ENCODE measurements around the gene NEK1. TPM values are rescaled to one million over a fixed set of nuclear protein-coding genes. Genes with fewer than 3 reads are reported as not detected.
"Not testable (repeated sequence)": the region's sequence is repeated elsewhere in the genome, so short reads cannot be mapped to it uniquely, and the experiment has no call there.

The NEK1 gene
- total and polyA plus RNA-seq, 8 donors, result 2.1 to 8.3 (median 4.1) TPM

- intact Hi-C loops (cut with DNase I), result no loop called here
- Histone ChIP-seq H3K4me3 (no peak overlapping the region), H3K36me3 (no peaks in the 10 kb centered on the region), H3K4me1 (no peaks in the 10 kb centered on the region), H3K27me3 (no peaks in the 10 kb centered on the region), H3K9me3 (no peaks in the 10 kb centered on the region), H3K27ac (no peak overlapping the region)
- FAIRE-seq, result no peak
- no peak for ATAC-seq
- no peak for DNase-seq
- TF ChIP-seq CTCF (IDR thresholded peaks at IDR 0.05), result no peak
Observed at GRCh38 chr4:169458575-169458974, 153.8 kb downstream of the NEK1 start.

GRCh38 chr4:169452644-169453043 lies 159.7 kb downstream of the NEK1 start:
- H3K27me3 ChIP-seq; DNase-seq; H3K27ac ChIP-seq; H3K36me3 ChIP-seq; ATAC-seq; H3K9me3 ChIP-seq; H3K4me3 ChIP-seq; intact Hi-C loops (cut with DNase I); H3K4me1 ChIP-seq; FAIRE-seq: not testable (repeated sequence)
- WGBS, 2 donors, result 85 to 86% methylated on average over 1 of the region's 1 CpG

- ATAC-seq; H3K9me3 ChIP-seq; DNase-seq; H3K27me3 ChIP-seq; intact Hi-C loops (cut with DNase I); H3K27ac ChIP-seq; H3K4me3 ChIP-seq; FAIRE-seq; H3K4me1 ChIP-seq; H3K36me3 ChIP-seq: not testable (repeated sequence)
- 91 to 94% methylated on average over 10 of the region's 10 CpGs for WGBS, 2 donors
Observed at GRCh38 chr4:169448935-169449334, 163.4 kb downstream of the NEK1 start.

GRCh38 chr4:169446824-169447223 lies 165.6 kb downstream of the NEK1 start:
- no peak for TF ChIP-seq CTCF (IDR thresholded peaks at IDR 0.05)
- Histone ChIP-seq H3K4me3 (no peak overlapping the region), H3K27me3 (no peaks in the 10 kb centered on the region), H3K27ac (no peak overlapping the region), H3K9me3 (peaks cover 0 to 6% (median 0%) of the 10 kb centered on the region in 4 donors), H3K36me3 (no peaks in the 10 kb centered on the region), H3K4me1 (no peaks in the 10 kb centered on the region)
- no peak for DNase-seq
- no peak for FAIRE-seq
- 95 to 96% methylated on average over 4 of the region's 4 CpGs for WGBS, 2 donors
- intact Hi-C loops (cut with DNase I), result no loop called here
- no peak for ATAC-seq

- H3K4me3 ChIP-seq, result no peak overlapping the region
- no peak overlapping the region for H3K27ac ChIP-seq
- FAIRE-seq, result no peak
- no peak for DNase-seq
- peaks cover 9 to 15% (median 11%) of the 10 kb centered on the region in 3 donors for H3K4me1 ChIP-seq
- peaks cover 0 to 6% (median 0%) of the 10 kb centered on the region in 4 donors for H3K9me3 ChIP-seq
- H3K36me3 ChIP-seq, result no peaks in the 10 kb centered on the region
- no peak for ATAC-seq
- intact Hi-C loops (cut with DNase I), result no loop called here
- no peaks in the 10 kb centered on the region for H3K27me3 ChIP-seq
- WGBS, 2 donors, result 90 to 94% methylated on average over 1 of the region's 1 CpG
- no peak for TF ChIP-seq CTCF (IDR thresholded peaks at IDR 0.05)
Observed at GRCh38 chr4:169443748-169444147, 168.6 kb downstream of the NEK1 start.

- H3K4me1 ChIP-seq, result peaks cover 21 to 26% (median 22%) of the 10 kb centered on the region in 3 donors
- DNase-seq (no peak), FAIRE-seq (no peak), ATAC-seq (peak in 2 of 4 donors; percentile 25 to 31)
- intact Hi-C loops (cut with DNase I), result no loop called here
- no peaks in the 10 kb centered on the region for H3K36me3 ChIP-seq
- TF ChIP-seq CTCF (IDR thresholded peaks at IDR 0.05), result no peak
- 86 to 90% methylated on average over 3 of the region's 3 CpGs for WGBS, 2 donors
- peaks cover 0 to 6% (median 0%) of the 10 kb centered on the region in 4 donors for H3K9me3 ChIP-seq
- H3K4me3 ChIP-seq, result no peak overlapping the region
- H3K27ac ChIP-seq, result no peak overlapping the region
- H3K27me3 ChIP-seq, result no peaks in the 10 kb centered on the region
Observed at GRCh38 chr4:169440446-169440845, 171.9 kb downstream of the NEK1 start.

Measured in pancreas (tissue), 10 donors.